KBM-7 (cell line): ENCODE results near the gene SFTPD.

ENCODE experiments used
- DNase-seq: peaks from one replicate; pipeline ENCODE4 v3.0.0-alpha.2; 2015
- in situ Hi-C: fragments of 300-500 bp; cut with MboI; formaldehyde crosslinking; loops from 2 replicates; pipeline ENCODE4 v1.14.3; 2020; ENCODE audit warnings: low sequenced_read_pairs, low pct_unique_long_range_greater_than_20kb, mixed read lengths

Gene SFTPD

DNA sequence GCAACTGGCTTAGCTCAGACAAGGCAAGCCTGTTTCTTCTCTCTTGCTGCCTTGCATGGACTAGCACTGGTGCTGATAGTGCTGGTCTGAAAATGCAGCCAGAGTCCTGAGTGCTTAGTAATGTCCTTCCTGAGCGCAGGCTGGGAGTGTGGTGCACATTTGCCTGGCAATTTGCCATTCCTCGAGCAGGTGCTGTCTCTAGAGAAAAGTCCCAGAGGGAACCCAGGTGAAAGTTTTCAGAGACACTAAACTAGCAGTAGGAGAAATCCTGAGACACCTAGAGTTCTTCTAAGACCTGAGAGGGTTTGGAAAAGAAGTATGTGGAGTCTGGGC, 1.9 kb downstream of the SFTPD start:
- DNase-seq, result no peak
- in situ Hi-C loops, result no loop called here

DNA sequence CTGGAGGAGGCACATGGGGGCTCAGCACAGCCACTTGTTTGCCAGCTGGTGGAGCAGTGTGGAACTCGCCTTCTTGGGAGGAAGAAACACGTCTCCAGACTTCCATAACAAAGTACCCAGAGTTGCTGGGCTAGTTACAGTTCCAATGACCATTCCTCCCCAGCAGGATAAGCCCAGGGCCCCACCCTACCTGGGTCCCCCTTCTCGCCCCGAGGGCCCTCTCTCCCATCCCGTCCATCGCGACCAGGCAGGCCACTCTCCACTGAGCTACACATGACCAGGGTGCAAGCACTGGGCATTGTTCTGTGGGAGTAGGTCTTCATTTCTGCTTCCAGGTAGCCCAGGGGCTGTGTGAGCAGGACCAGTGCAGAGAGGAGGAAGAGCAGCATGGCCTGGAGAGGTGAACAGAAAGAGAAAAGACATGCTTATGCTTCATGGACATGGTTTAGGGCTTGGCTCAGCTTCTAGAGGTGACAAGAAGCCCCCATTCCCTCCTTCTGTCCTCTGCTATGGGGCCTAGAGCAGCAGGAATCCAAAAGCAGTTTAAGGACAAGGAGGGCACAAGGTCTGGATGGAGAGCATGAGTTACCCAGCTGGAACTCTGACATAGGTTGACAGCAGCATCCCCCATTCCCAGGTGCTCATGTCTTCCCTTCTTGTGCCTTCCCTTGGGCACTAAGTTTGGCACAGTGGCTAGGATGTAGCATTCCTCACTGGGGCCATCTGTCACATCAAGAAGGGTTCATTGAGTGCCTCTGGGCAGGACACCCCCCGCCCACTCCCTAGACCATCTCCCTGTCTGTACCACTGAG, 2.4 kb downstream of the SFTPD start:
- in situ Hi-C loops, result no loop called here
- no peak for DNase-seq

DNA sequence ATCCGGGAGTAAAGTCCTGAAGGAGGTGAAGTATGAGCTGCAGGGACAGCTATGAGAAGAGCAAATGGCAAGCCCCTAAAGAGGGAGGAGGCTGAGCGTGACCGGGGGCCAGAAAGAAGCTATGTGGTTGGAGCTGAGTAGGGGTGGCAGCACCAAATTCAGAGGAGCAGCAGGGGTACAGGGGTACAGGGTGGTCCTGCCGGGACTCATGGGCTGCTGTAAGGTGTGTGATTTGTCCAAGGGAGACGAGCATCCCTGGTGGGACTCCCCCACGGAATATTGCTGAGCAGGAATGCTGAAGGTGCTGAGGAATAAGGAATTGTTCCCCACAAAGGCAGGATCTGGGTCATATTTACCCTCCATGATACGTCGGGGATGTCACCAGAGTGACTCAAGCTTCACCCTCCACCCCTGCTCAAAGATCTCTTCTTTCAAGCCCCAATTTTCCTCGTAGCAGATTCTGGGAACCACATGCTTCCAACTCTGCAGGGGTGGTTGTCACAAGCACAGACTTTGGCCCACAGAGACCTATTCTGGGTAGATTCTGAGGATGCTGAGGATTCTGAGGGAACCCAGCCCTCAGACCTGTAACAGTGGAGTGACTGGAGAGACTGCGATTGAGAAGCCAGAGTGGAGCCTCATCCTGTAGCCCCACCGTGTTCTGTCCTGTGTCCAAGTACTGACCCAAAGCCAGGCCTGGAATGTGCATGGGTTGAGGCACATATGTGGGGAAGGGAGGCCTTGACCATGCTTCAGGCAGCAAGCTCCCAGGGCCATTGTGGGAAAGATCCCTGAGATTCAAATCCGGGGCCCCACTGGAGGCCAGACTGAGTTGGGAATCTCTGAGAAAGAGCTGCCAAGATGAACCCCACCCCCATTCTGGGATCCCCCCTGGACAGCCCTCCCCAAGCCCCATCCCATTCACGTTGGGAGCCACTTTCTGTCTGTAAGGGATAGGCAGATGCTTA, 4.2 kb downstream of the SFTPD start:
- in situ Hi-C loops, result no loop called here
- DNase-seq, result no peak

DNA sequence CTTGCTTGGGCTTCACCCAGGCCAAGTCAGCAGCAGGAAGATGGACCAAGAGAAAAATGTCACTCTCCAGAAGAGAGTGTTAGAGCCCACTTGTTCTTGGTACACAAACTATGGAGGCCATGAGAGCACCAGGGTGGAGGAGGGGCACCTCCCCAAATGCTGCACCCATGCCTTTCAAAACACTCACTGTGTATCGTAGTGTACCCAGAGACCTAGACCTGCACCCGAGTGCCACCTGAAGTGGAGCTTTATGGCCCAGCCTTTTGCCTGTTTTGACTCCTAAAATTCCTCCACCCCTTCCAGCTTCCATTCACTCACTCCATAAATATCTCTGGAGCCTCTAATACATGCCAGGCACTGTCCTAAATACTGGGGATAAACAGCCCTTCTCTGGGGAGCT, 5.0 kb downstream of the SFTPD start:
- in situ Hi-C loops, result no loop called here
- DNase-seq, result no peak

DNA sequence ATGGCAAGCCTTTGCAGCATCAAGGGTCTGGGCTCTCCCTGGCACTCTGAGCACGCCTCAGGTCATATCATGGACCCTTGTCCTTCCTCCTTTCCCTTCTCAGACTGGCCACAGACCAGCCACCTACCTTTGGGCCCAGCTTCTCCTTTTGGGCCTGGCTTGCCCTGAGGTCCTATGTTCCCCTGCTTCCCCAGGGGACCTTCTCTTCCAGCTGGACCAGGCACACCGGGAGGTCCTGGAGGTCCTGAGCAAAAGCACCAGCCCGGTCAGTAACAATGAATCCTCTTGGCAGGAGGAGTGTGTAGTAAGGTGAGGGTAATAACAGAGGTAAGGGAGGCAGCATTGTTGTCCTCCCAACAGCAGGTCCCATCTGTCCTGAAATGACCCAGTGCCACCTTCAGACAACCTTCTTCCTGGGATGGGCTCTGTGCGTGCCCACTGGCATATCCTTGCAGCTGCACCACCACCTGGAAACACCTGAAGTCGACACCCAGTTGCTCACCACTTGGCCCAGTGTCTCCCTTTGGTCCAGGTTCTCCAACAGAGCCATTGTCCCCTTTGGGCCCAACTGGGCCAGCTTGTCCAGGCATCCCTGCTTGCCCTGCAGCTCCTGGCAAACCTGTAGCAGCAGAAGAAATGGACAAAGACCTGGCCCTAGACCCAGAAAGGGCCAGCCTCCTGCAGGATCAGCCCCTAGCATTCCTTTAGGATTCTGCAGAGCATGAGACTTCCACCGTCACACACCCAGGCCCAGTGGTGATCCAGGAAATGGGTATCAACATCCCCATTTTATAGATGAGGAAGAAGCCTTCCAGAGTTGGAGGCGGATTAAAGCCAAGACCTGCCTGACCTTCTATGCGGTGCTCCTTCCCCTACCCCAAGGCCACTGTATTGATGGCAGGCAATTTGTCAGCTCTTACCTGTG, 6.4 kb downstream of the SFTPD start:
- in situ Hi-C loops, result no loop called here
- no peak for DNase-seq

DNA sequence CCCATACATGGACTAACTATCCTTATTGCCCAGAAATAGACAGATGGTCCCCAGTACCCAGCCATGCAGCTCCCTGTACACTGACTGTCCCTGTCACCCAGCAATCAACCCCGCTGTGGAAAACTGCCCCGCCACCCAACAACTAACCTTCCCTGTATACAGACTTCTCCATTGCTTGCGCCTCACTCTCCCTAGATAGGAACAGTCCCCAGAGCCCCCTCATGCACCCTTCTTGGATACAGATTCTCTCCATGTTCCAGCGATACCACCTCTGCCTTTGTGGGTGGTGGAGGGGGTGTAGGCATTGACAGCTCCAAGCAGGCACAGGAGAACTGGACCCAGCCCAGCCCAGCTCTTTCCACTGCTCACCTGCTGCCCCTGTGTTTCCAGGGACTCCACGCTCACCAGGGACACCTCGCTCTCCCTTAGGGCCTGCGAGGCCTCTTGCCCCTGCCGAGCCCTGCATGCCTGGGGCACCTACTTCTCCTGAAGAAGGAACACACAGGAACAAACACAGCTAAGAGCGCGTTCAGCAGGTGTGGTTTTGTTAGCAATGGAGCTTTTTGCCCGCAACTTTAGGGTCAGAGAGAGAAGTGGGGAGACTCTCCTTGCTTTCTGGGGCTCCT, 7.2 kb downstream of the SFTPD start:
- no peak for DNase-seq
- in situ Hi-C loops, result no loop called here

DNA sequence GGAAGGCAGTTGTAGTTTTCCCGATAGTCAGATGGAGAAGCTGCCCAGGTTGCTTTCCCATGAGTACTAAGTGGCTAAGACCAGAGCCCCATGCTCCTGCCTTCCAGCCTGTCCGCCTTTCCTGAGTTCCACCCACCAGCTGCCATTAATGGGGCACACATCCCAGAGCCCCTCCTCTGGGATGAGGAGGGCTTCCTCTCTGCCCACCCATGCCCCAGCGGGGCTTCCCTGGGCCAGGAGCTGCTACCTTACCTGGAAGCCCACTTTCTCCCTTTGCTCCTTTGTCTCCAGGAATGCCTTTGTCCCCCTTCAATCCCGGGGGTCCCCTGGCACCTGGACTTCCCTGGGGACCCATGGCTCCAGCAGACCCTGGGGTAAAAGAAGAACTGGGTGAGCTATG, 7.8 kb downstream of the SFTPD start:
- no peak for DNase-seq
- in situ Hi-C loops, result no loop called here

DNA sequence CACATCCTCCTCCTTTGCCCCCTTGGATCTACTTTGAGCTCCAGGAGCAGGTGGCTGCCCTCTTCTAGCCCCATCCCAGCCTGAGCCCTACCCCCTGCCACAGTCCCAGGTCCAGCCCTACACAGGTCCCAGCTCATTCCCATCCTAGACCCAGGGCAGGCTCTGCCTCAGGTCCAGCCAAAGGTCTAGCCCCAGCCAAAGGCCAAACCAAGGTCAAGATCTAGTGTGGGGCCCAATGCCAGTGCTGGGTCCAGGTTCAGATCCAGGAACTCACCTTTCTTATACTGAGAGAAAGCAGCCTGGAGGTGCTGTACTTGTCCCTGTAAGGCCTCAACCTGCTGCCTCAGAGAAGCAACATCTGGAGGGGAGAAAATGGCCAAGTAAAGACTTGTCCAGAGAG, 8.5 kb downstream of the SFTPD start:
- no peak for DNase-seq
- in situ Hi-C loops, result no loop called here

DNA sequence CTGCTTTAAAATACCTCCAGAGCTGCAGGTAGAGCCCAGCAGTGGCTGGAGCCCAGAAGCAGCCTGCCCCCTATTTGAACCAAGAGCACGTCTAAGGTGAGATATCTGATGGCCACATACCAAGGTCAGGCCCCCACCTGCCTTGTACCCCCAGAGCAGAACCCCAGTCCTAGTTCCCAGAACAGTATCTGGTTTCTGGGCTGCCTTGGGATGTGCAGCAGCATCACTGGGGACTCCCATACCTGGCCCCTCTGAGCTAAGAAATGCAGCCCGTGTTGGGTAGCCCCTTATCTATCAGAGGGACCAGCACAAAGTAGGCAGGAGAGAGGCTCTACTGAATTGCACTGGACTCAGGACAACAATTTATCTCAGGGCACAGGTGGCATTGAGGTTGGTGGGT, 8.9 kb downstream of the SFTPD start:
- DNase-seq, result no peak
- in situ Hi-C loops, result no loop called here

DNA sequence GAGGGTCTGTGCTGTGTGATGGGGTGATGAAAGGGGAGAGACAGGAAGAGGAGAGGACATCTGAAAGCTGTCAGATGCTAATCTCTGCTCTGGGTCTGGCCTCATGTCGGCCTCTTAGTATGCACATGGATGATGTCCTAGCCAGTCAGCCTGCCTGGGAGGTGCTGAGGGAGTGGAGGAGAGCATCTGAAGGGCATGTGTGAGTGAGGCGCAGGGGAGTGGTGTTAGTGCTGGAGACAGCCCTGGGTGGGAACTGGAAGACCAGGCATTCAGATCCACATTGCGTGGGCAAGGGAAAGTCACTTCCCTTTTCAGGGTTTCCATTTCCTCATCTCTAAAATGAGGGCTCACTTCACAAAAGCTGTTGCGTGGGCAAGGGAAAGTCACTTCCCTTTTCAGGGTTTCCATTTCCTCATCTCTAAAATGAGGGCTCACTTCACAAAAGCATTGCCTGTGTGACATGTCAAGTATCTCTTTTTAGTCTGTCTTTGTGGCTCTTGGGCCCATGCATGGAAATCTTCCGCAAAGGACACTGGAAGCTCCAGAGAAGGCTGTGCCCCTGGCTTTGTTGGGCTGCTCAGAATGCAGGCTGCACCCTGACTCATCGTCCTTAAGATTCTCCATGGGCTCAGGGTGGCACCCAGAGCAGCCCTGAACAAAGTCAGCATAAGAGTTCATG, 10.0 kb downstream of the SFTPD start:
- DNase-seq, result peak; percentile 92
- in situ Hi-C loops, result no loop called here

DNA sequence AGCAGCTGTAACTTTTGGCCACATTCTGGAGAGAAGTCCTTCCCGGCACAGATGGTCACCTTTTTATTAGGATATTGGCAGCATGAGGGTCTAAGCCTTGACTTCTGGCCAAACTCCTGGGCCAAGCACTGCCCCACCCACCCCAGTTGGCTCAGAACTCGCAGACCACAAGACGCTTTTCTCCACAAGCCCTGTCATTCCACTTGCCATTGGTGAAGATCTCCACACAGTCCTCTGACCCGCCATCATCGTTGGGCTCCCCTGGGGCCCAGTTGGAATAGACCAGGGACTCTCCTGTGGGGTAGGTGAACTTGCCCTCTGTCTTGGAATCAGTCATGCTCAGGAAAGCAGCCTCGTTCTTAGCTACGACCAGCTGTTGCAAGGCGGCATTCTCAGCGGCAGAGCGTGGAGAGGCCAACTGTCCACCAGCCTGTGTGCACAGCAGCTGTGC, 11.2 kb downstream of the SFTPD start:
- DNase-seq, result no peak
- in situ Hi-C loops, result no loop called here

DNA sequence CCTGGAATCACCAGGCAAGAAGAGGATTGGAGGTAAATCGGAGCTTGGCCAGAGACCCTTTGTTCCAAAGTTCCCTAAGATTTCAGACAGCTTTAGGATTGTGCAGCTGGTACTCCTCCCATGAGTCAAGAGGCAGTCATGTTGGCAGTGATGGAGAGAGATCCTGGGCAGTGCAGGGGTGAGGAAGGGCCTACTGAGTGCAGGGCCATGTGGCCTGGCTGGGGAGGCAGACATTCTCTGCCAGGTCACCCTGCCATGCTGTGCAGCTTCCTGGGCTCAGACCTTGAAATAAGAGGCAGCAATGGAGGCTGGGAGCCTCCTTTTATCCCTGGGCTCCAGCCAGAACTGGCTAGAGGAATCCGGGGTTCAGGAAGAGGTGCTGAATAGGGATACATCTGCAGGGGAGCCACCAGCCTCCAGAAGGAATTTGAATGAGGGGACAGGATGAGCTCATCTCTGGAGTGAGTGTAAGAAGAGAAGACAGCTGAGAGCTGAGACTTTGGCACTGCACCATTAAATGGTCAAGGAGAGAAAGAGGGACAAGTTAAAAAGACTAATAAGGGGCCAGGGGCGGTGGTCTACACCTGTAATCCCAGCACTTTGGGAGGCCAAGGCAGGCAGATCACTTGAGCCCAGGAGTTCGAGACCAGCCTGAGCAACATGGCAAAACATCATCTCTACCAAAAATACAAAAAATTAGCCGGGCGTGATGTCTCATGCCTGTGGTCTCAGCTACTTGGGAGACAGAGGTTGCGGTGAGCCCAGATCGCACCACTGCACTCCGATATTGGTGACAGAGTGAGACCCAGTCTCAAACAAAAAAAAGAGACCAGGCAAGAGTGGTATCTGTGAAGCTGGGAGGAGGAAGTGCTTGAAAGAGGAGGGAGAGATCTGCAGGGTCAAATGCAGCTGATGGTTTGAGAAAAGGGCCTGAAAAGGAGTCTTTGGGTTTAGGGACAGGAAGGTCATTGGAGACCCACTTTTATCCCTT, 12.0 kb downstream of the SFTPD start:
- DNase-seq, result no peak
- in situ Hi-C loops, result no loop called here

DNA sequence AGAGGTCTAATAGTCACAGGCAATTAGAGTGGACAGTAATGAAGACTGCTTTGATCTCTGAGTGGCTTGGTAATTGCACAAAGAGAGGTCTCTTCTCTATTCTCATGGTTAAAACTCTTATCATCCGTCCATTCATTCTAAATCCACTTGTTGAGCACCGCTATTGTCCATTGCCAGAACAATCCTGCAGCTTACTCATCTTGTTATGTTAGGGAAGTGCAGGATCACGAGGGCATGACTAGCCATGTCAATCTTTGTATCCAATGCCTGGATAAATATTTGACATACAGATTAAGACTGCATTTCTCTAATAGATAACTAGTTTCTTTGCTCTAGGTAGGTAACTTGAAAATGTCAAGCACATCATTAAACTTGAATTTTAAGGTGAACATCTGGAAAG, 14.9 kb downstream of the SFTPD start:
- in situ Hi-C loops, result no loop called here
- no peak for DNase-seq

DNA sequence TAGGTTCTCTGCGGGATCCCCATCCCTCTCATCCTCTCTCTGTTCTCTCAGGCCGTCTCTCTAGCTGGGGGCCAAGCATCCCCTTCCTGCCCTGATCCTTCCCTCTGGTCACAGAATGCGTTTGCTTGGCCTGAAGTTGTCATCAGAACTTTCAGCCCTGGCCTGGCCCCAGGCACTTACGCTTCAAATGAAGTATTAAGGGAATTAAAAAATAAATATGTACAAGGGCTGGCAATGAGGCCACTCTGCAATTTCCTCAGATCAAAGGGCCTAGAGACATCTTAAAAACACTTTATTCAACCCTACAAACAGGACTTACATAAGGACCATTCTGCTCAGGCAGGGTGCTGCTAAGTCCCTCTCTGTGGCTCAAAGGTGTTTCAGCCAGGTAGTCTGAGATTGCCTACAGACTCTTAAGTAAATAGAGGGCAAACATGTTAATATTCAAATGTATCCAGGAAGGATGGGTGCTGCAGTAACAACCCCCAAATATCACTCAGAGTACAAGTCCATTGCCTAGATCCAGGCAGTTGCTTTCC, 16.0 kb downstream of the SFTPD start:
- in situ Hi-C loops, result no loop called here
- DNase-seq, result no peak

DNA sequence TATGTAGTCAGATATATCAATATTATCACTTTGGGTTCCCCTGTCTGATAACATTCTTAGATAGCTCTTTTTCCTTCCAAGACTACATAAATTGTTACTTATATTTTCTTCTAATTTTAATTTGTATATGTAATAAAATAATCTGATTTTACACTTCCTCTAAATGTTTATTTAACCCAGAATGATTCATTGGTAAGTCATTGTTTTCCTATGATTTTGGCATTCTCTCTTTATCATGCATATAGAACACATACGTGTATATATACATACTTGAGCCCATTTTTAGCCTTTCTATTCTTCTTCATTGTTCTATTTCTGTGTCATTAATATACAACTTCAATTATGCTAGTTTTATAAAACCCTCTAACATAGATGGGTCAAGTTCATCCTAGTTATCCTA, 16.6 kb downstream of the SFTPD start:
- in situ Hi-C loops, result no loop called here
- DNase-seq, result no peak

DNA sequence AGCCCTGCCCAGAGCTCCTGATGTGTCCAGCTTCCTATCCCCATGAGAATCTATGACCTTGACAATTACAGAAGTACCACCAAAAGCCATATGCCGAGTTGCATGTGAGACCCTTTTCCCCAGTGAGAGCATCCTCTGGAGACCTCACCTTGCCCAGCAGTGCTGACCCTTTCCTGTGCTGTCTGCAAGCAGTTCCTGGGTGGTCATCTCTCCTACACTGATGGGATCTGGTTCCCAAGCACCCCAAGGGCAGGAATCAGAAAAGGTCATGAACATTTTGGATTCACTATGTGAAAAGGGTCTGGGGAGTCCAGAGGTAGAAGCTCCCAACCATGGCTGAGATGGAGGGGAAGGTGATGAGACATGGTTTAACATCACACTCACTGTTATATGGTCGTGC, 18.2 kb downstream of the SFTPD start:
- in situ Hi-C loops, result no loop called here
- DNase-seq, result no peak

DNA sequence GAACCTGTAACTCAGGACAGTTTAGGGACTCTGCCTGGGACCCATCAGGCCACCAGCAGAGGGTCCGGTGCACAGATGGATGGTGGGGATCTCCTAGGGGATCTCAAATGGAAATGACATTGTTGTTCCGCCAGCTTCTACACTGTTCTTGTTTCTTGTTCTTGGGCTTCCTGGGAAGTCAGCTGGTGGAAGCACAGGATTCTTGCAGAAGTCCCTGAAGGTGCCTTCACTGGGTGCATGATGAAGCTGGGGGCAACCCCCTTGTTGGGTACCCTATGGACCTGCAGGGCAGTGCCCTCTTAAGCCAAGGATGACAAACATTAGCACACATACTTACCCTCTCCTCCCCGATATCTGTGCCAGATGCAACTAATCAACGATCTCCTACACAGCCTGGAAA, 18.6 kb downstream of the SFTPD start:
- no peak for DNase-seq
- in situ Hi-C loops, result no loop called here
